Effector memory CD4-positive, alpha-beta T cell (primary cell): ENCODE data around the gene RBMXL3.
"Not testable (repeated sequence)": the region's sequence is repeated elsewhere in the genome, so short reads cannot be mapped to it uniquely, and the experiment has no call there.

Experiments used
- DNase-seq, 3 donors: peaks; one replicate each; pipeline ENCODE4 v3.0.0-alpha.2; 2020
- H3K27ac ChIP-seq: 2 replicates; pipeline ENCODE4 v1.7.0; 2013; ENCODE audit warnings: mild to moderate bottlenecking, low read length, moderate library complexity; ENCODE audit not compliant: insufficient read depth, poor library complexity, severe bottlenecking
- H3K27me3 ChIP-seq: replicated peaks from 2 replicates; pipeline ENCODE4 v1.7.0; 2013; ENCODE audit warnings: mild to moderate bottlenecking, low read length; ENCODE audit not compliant: insufficient read depth, control insufficient read depth, poor library complexity, severe bottlenecking
- H3K36me3 ChIP-seq: 2 replicates; pipeline ENCODE4 v1.7.0; 2013; ENCODE audit warnings: mild to moderate bottlenecking, low read length, moderate library complexity; ENCODE audit not compliant: control insufficient read depth, insufficient read depth
- H3K4me1 ChIP-seq: 2 replicates; pipeline ENCODE4 v1.7.0; 2013; ENCODE audit warnings: low read length, mild to moderate bottlenecking; ENCODE audit not compliant: control insufficient read depth, insufficient read depth, poor library complexity, severe bottlenecking
- H3K4me3 ChIP-seq: 2 replicates; pipeline ENCODE4 v1.7.0; 2013; ENCODE audit warnings: low read length, low read depth, mild to moderate bottlenecking; ENCODE audit not compliant: insufficient read depth, poor library complexity, severe bottlenecking
- H3K9me3 ChIP-seq: 2 replicates; pipeline ENCODE4 v1.7.0; 2013; ENCODE audit warnings: mild to moderate bottlenecking, low read length, moderate library complexity; ENCODE audit not compliant: control insufficient read depth

RBMXL3 gene

GRCh38 chrX:115190636-115191489, 1.7 kb downstream of the RBMXL3 start:
- Histone ChIP-seq H3K36me3 (no peaks in the 10 kb centered on the region), H3K9me3 (no peaks in the 10 kb centered on the region), H3K27me3 (no peaks in the 10 kb centered on the region), H3K4me3 (no peak overlapping the region), H3K4me1 (no peaks in the 10 kb centered on the region), H3K27ac (no peak overlapping the region)
- no peak for DNase-seq

- Histone ChIP-seq H3K4me1 (no peaks in the 10 kb centered on the region), H3K4me3 (no peak overlapping the region), H3K36me3 (no peaks in the 10 kb centered on the region), H3K9me3 (no peaks in the 10 kb centered on the region), H3K27ac (no peak overlapping the region), H3K27me3 (no peaks in the 10 kb centered on the region)
- DNase-seq, result no peak
Measured at GRCh38 chrX:115191490-115192243, 2.5 kb downstream of the RBMXL3 start.

GRCh38 chrX:115192244-115192700, 3.1 kb downstream of the RBMXL3 start:
- no peaks in the 10 kb centered on the region for H3K4me1 ChIP-seq
- H3K9me3 ChIP-seq, result no peaks in the 10 kb centered on the region

GRCh38 chrX:115204040-115204439, 14.8 kb downstream of the RBMXL3 start:
- Histone ChIP-seq H3K27me3 (no peaks in the 10 kb centered on the region), H3K27ac (no peak overlapping the region), H3K36me3 (no peaks in the 10 kb centered on the region), H3K4me3 (no peak overlapping the region), H3K9me3 (no peaks in the 10 kb centered on the region), H3K4me1 (no peaks in the 10 kb centered on the region)
- no peak for DNase-seq

More at GRCh38 chrX:115192244-115192700, 3.1 kb downstream of the RBMXL3 start:
- H3K27ac ChIP-seq, result no peak overlapping the region
- no peak overlapping the region for H3K4me3 ChIP-seq
- no peak for DNase-seq
- H3K27me3 ChIP-seq, result no peaks in the 10 kb centered on the region
- no peaks in the 10 kb centered on the region for H3K36me3 ChIP-seq

- H3K36me3 ChIP-seq, H3K4me1 ChIP-seq, H3K4me3 ChIP-seq, H3K9me3 ChIP-seq, H3K27me3 ChIP-seq, DNase-seq, H3K27ac ChIP-seq: not testable (repeated sequence)
Measured at GRCh38 chrX:115209547-115209946, 20.3 kb downstream of the RBMXL3 start.

GRCh38 chrX:115214151-115214550, 24.9 kb downstream of the RBMXL3 start:
- DNase-seq, result no peak
- H3K27me3 ChIP-seq, result no peaks in the 10 kb centered on the region

GRCh38 chrX:115214605-115215004, 25.4 kb downstream of the RBMXL3 start:
- H3K4me1 ChIP-seq, result no peaks in the 10 kb centered on the region
- no peak overlapping the region for H3K27ac ChIP-seq
- H3K27me3 ChIP-seq, result no peaks in the 10 kb centered on the region
- no peak overlapping the region for H3K4me3 ChIP-seq
- H3K36me3 ChIP-seq, result no peaks in the 10 kb centered on the region
- no peak for DNase-seq
- no peaks in the 10 kb centered on the region for H3K9me3 ChIP-seq

More at GRCh38 chrX:115214151-115214550, 24.9 kb downstream of the RBMXL3 start:
- Histone ChIP-seq H3K4me1 (no peaks in the 10 kb centered on the region), H3K36me3 (no peaks in the 10 kb centered on the region), H3K4me3 (no peak overlapping the region), H3K9me3 (no peaks in the 10 kb centered on the region), H3K27ac (no peak overlapping the region)

GRCh38 chrX:115217346-115217745, 28.1 kb downstream of the RBMXL3 start:
- H3K4me1 ChIP-seq, H3K36me3 ChIP-seq, H3K27ac ChIP-seq, H3K27me3 ChIP-seq, DNase-seq, H3K9me3 ChIP-seq, H3K4me3 ChIP-seq: not testable (repeated sequence)

GRCh38 chrX:115226929-115227328, 37.7 kb downstream of the RBMXL3 start:
- H3K27me3 ChIP-seq, result peaks cover 3% of the 10 kb centered on the region
- DNase-seq, result no peak
- no peaks in the 10 kb centered on the region for H3K4me1 ChIP-seq
- no peak overlapping the region for H3K27ac ChIP-seq
- H3K36me3 ChIP-seq, result no peaks in the 10 kb centered on the region
- H3K4me3 ChIP-seq, result no peak overlapping the region
- H3K9me3 ChIP-seq, result no peaks in the 10 kb centered on the region
